ENCODE measurements around the gene SENP5. TPM values are rescaled to one million over a fixed set of nuclear protein-coding genes. Genes with fewer than 3 reads are reported as not detected.
"Not testable (repeated sequence)": the region's sequence is repeated elsewhere in the genome, so short reads cannot be mapped to it uniquely, and the experiment has no call there.

SENP5 gene
- total and polyA plus RNA-seq, 9 of the 15 experiments (the other 6 are each of a cell fraction or from before 2014, with no cell fraction given): 18.3 to 59.7 (median 35.8) TPM

GRCh38 chr3:196874511-196875094, 6.9 kb downstream of the SENP5 start:
- H3K4me3 ChIP-seq; H3K4me1 ChIP-seq (replicated peaks in 1 of 2; ENCODE audit: control insufficient read depth in 2 of 2, insufficient read depth in 2 of 2, low read length in 2 of 2); in situ Hi-C loops (cut with MboI); H3K27ac ChIP-seq (ENCODE audit: extremely low read depth, low read depth, low read length); CTCF ChIA-PET (ENCODE audit: low intra/inter-chr PET ratio); H3K9me3 ChIP-seq (replicated peaks; ENCODE audit: control insufficient read depth, insufficient read depth, low read depth, low read length); intact Hi-C loops (cut with micrococcal nuclease); H3K27me3 ChIP-seq (ENCODE audit: control insufficient read depth in 2 of 2, insufficient read depth in 2 of 2, low read length in 2 of 2); H3K9me1 ChIP-seq (ENCODE audit: control insufficient read depth, insufficient read depth, low read length); H2AFZ ChIP-seq (ENCODE audit: low read depth, low read length); H3K4me2 ChIP-seq (ENCODE audit: insufficient read depth, low read length); H4K20me1 ChIP-seq (replicated peaks; ENCODE audit: control insufficient read depth, insufficient read depth, low read length); H3K9ac ChIP-seq (ENCODE audit: insufficient read depth in 1 of 2, low read depth in 2 of 2, low read length in 2 of 2); ATAC-seq; FAIRE-seq; DNase-seq (ENCODE audit: extremely low read depth in 1 of 4, low spot score in 3 of 4); BruUV-seq (replicated peaks): not testable (repeated sequence)
- H3K36me3 ChIP-seq (ENCODE audit: control insufficient read depth, insufficient read depth, low read length): peaks cover 31% of the 10 kb centered on the region
- WGBS (ENCODE audit: insufficient coverage, low coverage, missing lambda C conversion rate): 74% methylated on average over 6 of the region's 7 CpGs
- POLR2A ChIA-PET: interaction anchor here (0.6 to 2.3 kb wide), 8 partner anchors 9 to 352 kb away, joined by 3 to 12 read pairs (median 4); partner anchors contain the start of genes FBXO45, NCBP2 and WDR53
- TF ChIP-seq RBFOX2 (IDR thresholded peaks at IDR 0.05; ENCODE audit: low read depth, low read length): 0 out of 2 replicates have a peak, but pooled peaks have one; percentile 3
- H3K79me2 ChIP-seq (ENCODE audit: control insufficient read depth, insufficient read depth, low read length): peaks cover 95% of the 10 kb centered on the region

GRCh38 chr3:196875258-196875657, 7.5 kb downstream of the SENP5 start:
- in situ Hi-C loops (cut with MboI): no loop called here
- intact Hi-C loops (cut with micrococcal nuclease): no loop called here
- Histone ChIP-seq H3K9me1 (ENCODE audit: control insufficient read depth, insufficient read depth, low read length) (no peaks in the 10 kb centered on the region), H3K79me2 (ENCODE audit: control insufficient read depth, insufficient read depth, low read length) (peaks cover 94% of the 10 kb centered on the region), H3K9ac (ENCODE audit: insufficient read depth in 1 of 2, low read depth in 2 of 2, low read length in 2 of 2) (no peak overlapping the region; a peak in 1 of 4 replicates), H3K4me3 (no peak overlapping the region), H3K9me3 (replicated peaks; ENCODE audit: control insufficient read depth, insufficient read depth, low read depth, low read length) (no peaks in the 10 kb centered on the region), H3K36me3 (ENCODE audit: control insufficient read depth, insufficient read depth, low read length) (peaks cover 27% of the 10 kb centered on the region), H3K27ac (ENCODE audit: extremely low read depth, low read depth, low read length) (no peak overlapping the region), H4K20me1 (replicated peaks; ENCODE audit: control insufficient read depth, insufficient read depth, low read length) (peaks cover 6% of the 10 kb centered on the region), H3K4me1 (replicated peaks in 1 of 2; ENCODE audit: control insufficient read depth in 2 of 2, insufficient read depth in 2 of 2, low read length in 2 of 2) (peaks cover 0 to 3% of the 10 kb centered on the region in 2 experiments; a peak in 1 of 5 replicates), H3K27me3 (ENCODE audit: control insufficient read depth in 2 of 2, insufficient read depth in 2 of 2, low read length in 2 of 2) (no peaks in the 10 kb centered on the region), H2AFZ (ENCODE audit: low read depth, low read length) (no peak overlapping the region), H3K4me2 (ENCODE audit: insufficient read depth, low read length) (no peak overlapping the region)
- FAIRE-seq (no peak), ATAC-seq (no peak), DNase-seq (ENCODE audit: extremely low read depth in 1 of 4, low spot score in 3 of 4) (no peak)
- 82% methylated on average over 2 of the region's 2 CpGs for WGBS (ENCODE audit: insufficient coverage, low coverage, missing lambda C conversion rate)
- ChIA-PET CTCF (ENCODE audit: low intra/inter-chr PET ratio) (no interaction called here), POLR2A (interaction anchor here (0.6 to 2.3 kb wide), 6 partner anchors 20 to 352 kb away, joined by 3 to 12 read pairs (median 3); partner anchors contain the start of genes FBXO45, NCBP2 and WDR53)
- no TSS peak for BruUV-seq (replicated peaks)
- TF ChIP-seq U2AF1 (optimal IDR thresholded peaks at IDR 0.05; ENCODE audit: low read depth, low read length) (no peak), YBX1 (IDR thresholded peaks at IDR 0.05) (no peak), ZNF407 (IDR thresholded peaks at IDR 0.05; ENCODE audit: low read depth) (no peak), NUFIP1 (IDR thresholded peaks at IDR 0.05; ENCODE audit: partially characterized antibody) (no peak), ZNF3 (CRISPR knock-in tag; IDR thresholded peaks at IDR 0.05) (no peak), ZNF232 (CRISPR knock-in tag; IDR thresholded peaks at IDR 0.05) (no peak), FOXJ3 (CRISPR knock-in tag; IDR thresholded peaks at IDR 0.05) (no peak)

All from K562 (cell line).